ENCODE results near the gene BTBD9. TPM values are rescaled to one million over a fixed set of nuclear protein-coding genes. Genes with fewer than 3 reads are reported as not detected.

Gene BTBD9
- total and polyA plus RNA-seq, 2 donors (not counting 1 experiment from before 2014, with no cell fraction given) = 4.1 to 48.9 TPM

- H3K36me3 ChIP-seq (replicated peaks in 1 of 2; ENCODE audit: control extremely low read depth in 1 of 2, control insufficient read depth in 1 of 2, extremely low read depth in 1 of 2, insufficient read depth in 2 of 2, low read length in 1 of 2) = peaks cover 0 to 29% of the 10 kb centered on the region in 2 experiments
- DNase-seq (no peak), ATAC-seq (ENCODE audit: low read depth) (no peak)
- H3K4me3 Mint-ChIP-seq = no peak overlapping the region
- H3K4me3 ChIP-seq (ENCODE audit: control extremely low read depth in 1 of 5, extremely low read depth in 1 of 5, insufficient read depth in 1 of 5, low read depth in 2 of 5, low read length in 4 of 5) = no peak overlapping the region
- no peak overlapping the region for H3K9ac ChIP-seq (ENCODE audit: low read length)
- peaks cover 2% of the 10 kb centered on the region for H3K4me1 Mint-ChIP-seq
- intact Hi-C loops (cut with micrococcal nuclease) = no loop called here
- peaks cover 0 to 12% of the 10 kb centered on the region in 2 donors for H3K4me1 ChIP-seq (ENCODE audit: control insufficient read depth in 2 of 2, insufficient read depth in 2 of 2, low read length in 2 of 2)
- H4K20me1 ChIP-seq (ENCODE audit: control insufficient read depth, insufficient read depth, low read length, poor library complexity, severe bottlenecking) = no peaks in the 10 kb centered on the region
- H3K27ac ChIP-seq (ENCODE audit: low read length in 2 of 2) = no peak overlapping the region
- POLR2A ChIA-PET = interaction anchor here (0.8 kb wide), 1 partner anchor 91 kb away, joined by 7 read pairs; no protein-coding TSS in a partner anchor
- H3K9me3 ChIP-seq (ENCODE audit: control extremely low read depth in 1 of 3, control insufficient read depth in 2 of 3, insufficient read depth in 1 of 3, low read length in 2 of 3) = no peaks in the 10 kb centered on the region
- CTCF ChIA-PET = no interaction called here
- no peak overlapping the region for H3K4me2 ChIP-seq (replicated peaks; ENCODE audit: low read depth, low read length, poor library complexity, severe bottlenecking)
- WGBS (ENCODE audit: insufficient coverage) = 96% methylated on average over 8 of the region's 8 CpGs
- no peaks in the 10 kb centered on the region for H3K27me3 ChIP-seq (replicated peaks in 1 of 4; ENCODE audit: control extremely low read depth in 1 of 4, control insufficient read depth in 3 of 4, insufficient read depth in 4 of 4, low read length in 3 of 4)
- H3K27ac Mint-ChIP-seq = no peak overlapping the region
- no peak for TF ChIP-seq CTCF (IDR thresholded peaks at IDR 0.05)
- no peak for TF ChIP-seq EZH2 (IDR thresholded peaks at IDR 0.05; ENCODE audit: borderline replicate concordance, insufficient read depth, low read depth, low read length, poor library complexity, severe bottlenecking)
- no peak overlapping the region for H2AFZ ChIP-seq (ENCODE audit: insufficient read depth, low read depth, low read length, poor library complexity, severe bottlenecking)
- no peaks in the 10 kb centered on the region for H3K9me3 Mint-ChIP-seq (ENCODE audit: insufficient read depth)
- no peaks in the 10 kb centered on the region for H3K79me2 ChIP-seq (ENCODE audit: control insufficient read depth, insufficient read depth, low read length)
- H3K27me3 Mint-ChIP-seq = no peaks in the 10 kb centered on the region
Measured at GRCh38 chr6:38154731-38155130, 485.0 kb downstream of the BTBD9 start.

GRCh38 chr6:38153798-38154345 lies 485.9 kb downstream of the BTBD9 start:
- no peaks in the 10 kb centered on the region for H3K27me3 ChIP-seq (replicated peaks in 1 of 4; ENCODE audit: control extremely low read depth in 1 of 4, control insufficient read depth in 3 of 4, insufficient read depth in 4 of 4, low read length in 3 of 4)
- peaks cover 0 to 12% of the 10 kb centered on the region in 2 donors for H3K4me1 ChIP-seq (ENCODE audit: control insufficient read depth in 2 of 2, insufficient read depth in 2 of 2, low read length in 2 of 2)
- H3K79me2 ChIP-seq (ENCODE audit: control insufficient read depth, insufficient read depth, low read length) = no peaks in the 10 kb centered on the region
- no peak for TF ChIP-seq CTCF (IDR thresholded peaks at IDR 0.05)
- TF ChIP-seq EZH2 (IDR thresholded peaks at IDR 0.05; ENCODE audit: borderline replicate concordance, insufficient read depth, low read depth, low read length, poor library complexity, severe bottlenecking) = no peak
- Mint-ChIP-seq H3K4me1 (peaks cover 2% of the 10 kb centered on the region), H3K27ac (peak overlapping the region; percentile 37), H3K27me3 (no peaks in the 10 kb centered on the region), H3K4me3 (no peak overlapping the region), H3K9me3 (ENCODE audit: insufficient read depth) (no peaks in the 10 kb centered on the region)
- no peaks in the 10 kb centered on the region for H3K9me3 ChIP-seq (ENCODE audit: control extremely low read depth in 1 of 3, control insufficient read depth in 2 of 3, insufficient read depth in 1 of 3, low read length in 2 of 3)
- H4K20me1 ChIP-seq (ENCODE audit: control insufficient read depth, insufficient read depth, low read length, poor library complexity, severe bottlenecking) = no peaks in the 10 kb centered on the region
- H3K4me3 ChIP-seq (ENCODE audit: control extremely low read depth in 1 of 5, extremely low read depth in 1 of 5, insufficient read depth in 1 of 5, low read depth in 2 of 5, low read length in 4 of 5) = no peak overlapping the region
- H3K27ac ChIP-seq (ENCODE audit: low read length in 2 of 2) = peak overlapping the region in 1 of 2 donors; percentile 49
- intact Hi-C loops (cut with micrococcal nuclease) = no loop called here
- H3K4me2 ChIP-seq (replicated peaks; ENCODE audit: low read depth, low read length, poor library complexity, severe bottlenecking) = peak overlapping the region; percentile 3
- H2AFZ ChIP-seq (ENCODE audit: insufficient read depth, low read depth, low read length, poor library complexity, severe bottlenecking) = no peak overlapping the region
- CTCF ChIA-PET = no interaction called here
- WGBS (ENCODE audit: insufficient coverage) = 82% methylated on average over 12 of the region's 16 CpGs
- peaks cover 0 to 30% of the 10 kb centered on the region in 2 experiments for H3K36me3 ChIP-seq (replicated peaks in 1 of 2; ENCODE audit: control extremely low read depth in 1 of 2, control insufficient read depth in 1 of 2, extremely low read depth in 1 of 2, insufficient read depth in 2 of 2, low read length in 1 of 2)
- no peak for ATAC-seq (ENCODE audit: low read depth)
- POLR2A ChIA-PET = interaction anchor here (0.8 kb wide), 1 partner anchor 92 kb away, joined by 7 read pairs; no protein-coding TSS in a partner anchor
- DNase-seq = no peak
- H3K9ac ChIP-seq (ENCODE audit: low read length) = no peak overlapping the region

All from B cell (primary cell).